ENCODE measurements around the gene ZSCAN18.
"Not testable (repeated sequence)": the region's sequence is repeated elsewhere in the genome, so short reads cannot be mapped to it uniquely, and the experiment has no call there.

The ZSCAN18 gene, protein sequence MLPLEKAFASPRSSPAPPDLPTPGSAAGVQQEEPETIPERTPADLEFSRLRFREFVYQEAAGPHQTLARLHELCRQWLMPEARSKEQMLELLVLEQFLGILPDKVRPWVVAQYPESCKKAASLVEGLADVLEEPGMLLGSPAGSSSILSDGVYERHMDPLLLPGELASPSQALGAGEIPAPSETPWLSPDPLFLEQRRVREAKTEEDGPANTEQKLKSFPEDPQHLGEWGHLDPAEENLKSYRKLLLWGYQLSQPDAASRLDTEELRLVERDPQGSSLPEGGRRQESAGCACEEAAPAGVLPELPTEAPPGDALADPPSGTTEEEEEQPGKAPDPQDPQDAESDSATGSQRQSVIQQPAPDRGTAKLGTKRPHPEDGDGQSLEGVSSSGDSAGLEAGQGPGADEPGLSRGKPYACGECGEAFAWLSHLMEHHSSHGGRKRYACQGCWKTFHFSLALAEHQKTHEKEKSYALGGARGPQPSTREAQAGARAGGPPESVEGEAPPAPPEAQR

DNA sequence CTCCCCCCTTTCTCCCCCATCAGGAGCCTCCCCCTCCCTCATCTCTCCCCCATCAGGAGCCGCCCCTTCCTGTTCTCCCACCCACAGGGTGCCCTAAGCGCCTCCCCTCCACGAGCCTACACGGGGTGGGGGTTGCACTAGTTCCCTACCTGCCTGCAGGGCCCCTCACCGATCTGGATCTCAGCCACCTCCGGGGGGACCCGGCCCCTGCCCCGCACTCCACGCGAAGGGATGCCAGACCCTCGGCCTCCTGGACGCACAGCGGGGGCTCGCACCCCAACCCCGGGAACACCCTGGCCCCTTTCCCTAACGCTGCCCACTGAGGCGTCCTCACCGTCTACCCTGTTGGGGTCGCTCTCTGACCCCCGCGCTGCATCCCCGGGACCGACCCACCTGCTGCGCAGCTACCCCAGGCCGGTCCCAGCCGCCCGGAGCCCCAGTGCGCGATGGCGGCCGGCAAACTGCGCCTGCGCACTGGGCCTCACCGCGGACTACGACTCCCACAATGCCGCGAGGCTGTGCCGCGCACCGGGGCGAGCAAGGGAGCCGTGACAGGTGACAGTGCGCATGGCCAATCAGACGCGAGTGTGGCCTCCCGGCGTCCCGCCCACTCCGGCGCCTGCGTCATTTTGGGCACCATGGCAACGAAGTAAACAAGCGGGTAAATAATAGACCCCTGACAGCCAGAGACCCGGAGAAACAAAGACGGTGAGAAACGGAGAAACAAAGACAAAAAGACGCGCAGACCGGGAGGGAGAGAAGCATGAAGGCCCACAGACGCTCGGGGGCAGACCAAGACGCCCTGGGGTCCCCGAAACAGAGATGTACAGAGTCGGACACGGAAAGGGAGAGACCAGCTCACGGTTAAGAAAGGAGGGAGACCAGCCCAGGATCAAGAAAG, at the start of gene ZSCAN18:
TSS of gene ZSCAN18 (minus strand) at position 451 of the 901 bp plus-strand sequence. CDS start 7,964 bp downstream, outside the sequence.
- DNase-seq (ENCODE audit: low spot score), result peak; percentile 100

DNA sequence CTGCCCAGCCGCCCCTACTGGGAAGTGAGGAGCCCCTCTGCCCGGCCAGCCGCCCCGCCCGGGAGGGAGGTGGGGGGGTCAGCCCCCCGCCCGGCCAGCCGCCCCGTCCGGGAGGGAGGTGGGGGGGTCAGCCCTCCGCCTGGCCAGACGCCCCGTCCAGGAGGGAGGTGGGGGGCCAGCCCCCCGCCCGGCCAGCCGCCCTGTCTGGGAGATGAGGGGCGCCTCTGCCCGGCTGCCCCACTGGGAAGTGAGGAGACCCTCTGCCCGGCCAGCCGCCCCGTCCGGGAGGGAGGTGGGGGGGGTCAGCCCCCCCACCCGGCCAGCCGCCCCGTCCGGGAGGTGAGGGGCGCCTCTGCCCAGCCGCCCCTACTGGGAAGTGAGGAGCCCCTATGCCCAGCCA, 49.4 kb upstream of the ZSCAN18 start:
- not testable (repeated sequence) for DNase-seq (ENCODE audit: low spot score)

DNA sequence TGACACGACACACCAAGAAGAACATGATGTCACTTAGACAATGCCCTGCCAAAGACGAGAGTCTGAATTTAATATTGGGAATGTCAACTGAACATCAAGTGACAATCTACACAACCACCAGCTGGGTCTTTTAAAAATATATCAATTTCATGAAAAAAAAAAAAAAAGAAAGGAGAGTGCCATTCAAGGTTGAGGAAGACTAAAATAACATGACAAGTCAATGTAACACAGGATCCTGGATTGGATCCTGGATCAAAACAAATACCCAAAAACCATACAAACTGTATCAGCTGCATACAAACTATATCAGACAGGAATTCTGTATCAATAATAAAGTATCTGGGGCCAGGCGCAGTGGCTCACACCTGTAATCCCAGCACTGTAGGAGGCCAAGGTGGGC, 47.8 kb upstream of the ZSCAN18 start:
- no peak for DNase-seq (ENCODE audit: low spot score)

DNA sequence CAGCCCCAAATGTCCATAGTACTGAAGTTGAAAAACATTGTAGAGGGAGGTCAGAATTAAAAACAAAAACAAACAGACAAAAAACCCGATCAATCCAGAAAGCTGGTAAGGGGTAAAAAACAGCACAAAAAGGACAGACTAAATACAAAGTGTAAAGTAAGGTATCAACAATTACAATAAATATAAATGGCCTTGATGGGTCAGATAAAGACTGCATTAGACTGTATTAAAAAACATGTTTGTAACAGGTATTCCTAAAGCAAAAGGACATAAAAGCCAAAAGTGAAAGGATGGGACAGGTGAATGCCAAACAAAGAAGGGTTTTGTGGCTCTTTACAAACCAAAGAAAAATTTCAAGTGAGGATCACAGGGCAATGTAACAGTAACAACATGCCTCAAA, 36.2 kb upstream of the ZSCAN18 start:
- DNase-seq (ENCODE audit: low spot score), result no peak

DNA sequence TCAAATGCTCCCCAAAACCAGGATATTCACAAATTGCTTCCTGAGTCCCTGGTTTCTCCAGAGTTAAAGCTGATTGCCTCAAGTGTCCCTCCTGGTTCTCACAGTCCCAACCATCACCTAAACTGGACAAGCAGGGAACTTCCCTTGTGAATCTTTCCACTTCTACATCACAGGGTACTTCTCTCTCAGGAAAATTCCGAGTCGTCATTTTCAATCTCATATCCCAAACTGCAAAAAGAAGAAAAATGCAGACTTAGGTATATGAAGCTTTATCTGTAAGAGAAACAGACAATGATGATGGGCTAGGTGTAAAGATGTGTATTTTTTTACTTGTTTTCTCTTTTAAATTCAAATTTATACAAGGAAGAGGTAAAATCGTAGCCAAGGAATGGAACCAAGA, 31.3 kb upstream of the ZSCAN18 start:
- no peak for DNase-seq (ENCODE audit: low spot score)

DNA sequence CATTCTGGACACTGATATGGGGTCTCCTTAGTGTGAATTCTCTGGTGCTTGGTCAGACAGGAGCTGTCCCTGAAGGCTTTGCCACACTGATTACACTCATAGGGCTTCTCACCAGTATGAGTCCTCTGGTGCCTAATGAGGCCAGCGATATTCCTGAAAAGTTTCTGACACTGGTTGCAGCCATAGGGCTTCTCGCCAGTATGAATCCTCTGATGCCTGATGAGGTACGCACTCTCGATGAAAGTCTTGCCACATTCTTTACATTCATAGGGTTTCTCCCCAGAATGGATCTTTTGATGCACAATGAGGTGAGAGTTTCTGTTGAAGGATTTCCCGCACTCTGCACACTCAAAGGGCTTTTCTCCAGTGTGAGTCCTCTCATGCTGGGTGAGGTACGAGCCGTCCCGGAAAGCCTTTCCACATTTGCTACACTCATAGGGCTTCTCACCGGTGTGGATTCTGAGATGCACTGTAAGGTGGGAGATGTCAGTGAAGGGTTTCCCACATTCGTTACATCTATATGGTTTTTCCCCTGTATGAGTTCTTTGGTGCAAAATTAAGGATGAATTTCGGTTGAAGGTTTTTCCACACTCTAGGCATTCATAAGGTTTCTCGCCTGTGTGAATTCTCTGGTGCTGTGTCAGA, 30.1 kb upstream of the ZSCAN18 start:
- no peak for DNase-seq (ENCODE audit: low spot score)

DNA sequence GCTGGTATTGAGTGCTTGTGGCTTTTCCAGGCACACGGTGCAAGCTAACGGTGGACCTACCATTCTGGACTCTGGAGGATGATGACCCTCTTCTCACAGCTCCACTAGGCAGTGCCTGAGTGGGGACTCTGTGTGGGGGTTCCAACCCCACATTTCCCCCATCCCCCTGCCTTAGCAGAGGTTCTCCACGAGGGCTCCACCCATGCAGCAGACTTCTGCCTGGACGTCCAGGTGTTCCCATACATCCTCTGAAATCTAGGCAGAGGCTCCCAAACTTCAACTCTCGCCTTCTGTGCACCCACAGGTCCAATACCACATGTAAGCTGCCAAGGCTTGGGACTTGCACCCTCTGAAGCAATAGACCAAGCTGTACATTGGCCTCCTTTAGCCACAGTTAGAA, 25.3 kb upstream of the ZSCAN18 start:
- no peak for DNase-seq (ENCODE audit: low spot score)

DNA sequence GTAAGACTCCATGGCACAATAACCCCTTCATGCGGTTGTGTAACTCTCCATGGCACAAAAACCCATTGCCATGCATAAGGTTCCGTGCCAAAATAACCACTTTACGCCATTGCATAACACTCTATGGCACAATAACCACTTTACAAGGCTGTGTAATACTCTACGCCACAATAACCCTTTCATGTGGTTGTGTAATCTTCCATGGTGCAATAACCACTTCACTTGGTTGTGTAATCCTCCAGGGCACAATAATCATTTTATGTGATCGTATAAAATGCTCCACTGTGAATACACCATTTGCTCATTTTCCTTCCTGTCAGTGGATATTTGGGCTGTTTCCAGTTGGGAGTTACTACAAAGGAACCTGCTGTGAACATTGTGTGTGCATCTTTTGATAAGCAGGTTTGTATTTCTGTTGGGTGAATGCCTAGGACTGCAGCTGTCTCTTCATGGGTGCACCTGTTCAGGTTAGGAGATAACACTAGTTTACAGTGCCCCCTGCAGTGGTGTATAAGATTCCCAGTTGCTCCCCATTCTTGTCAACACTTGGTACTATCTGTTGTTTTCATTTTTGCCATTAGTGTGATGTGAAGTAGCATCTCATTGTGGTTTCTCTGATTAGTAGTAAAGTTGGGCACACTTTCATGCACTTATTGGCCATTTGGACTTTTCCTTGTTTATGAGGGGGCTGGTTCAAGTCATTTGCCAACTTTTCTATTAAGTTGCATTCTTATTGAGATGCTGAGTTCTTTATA, 21.1 kb upstream of the ZSCAN18 start:
- DNase-seq (ENCODE audit: low spot score), result no peak

DNA sequence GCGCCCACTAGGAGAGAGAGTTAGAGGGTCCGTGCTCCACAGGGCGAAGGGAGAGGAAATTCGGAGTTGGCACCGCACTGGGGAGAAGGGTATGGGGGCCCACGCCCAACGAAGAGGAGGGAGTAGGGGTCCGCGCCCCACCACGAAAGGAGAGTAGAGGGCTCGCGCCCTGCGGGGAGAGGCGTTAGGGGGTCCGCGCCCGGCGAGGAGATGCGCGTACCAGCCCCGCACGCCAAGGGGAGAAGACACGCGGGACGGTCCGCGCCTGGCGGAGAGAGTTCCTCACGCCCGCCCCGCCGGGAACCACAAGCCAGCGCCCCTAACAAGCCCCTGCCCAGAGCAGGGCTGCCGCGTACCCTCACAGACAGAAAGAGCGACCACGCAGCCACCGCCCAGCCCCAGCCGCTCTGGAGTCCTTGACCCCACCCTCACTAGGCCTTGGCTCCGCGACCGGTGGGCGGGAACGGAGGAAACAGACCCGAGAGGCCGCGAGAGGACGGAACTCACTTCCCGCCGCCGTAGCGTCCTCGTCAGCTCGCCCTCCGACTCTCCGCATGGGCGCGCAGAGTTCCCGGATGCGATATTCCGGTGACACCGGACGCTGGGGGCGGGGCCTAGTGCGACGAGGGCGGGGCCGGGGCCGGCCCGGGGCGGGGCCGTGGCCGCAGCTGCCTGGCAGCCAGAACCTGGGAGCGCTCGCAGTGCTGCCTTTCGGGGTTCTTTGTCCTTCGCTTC, 20.0 kb upstream of the ZSCAN18 start:
- DNase-seq (ENCODE audit: low spot score), result no peak

DNA sequence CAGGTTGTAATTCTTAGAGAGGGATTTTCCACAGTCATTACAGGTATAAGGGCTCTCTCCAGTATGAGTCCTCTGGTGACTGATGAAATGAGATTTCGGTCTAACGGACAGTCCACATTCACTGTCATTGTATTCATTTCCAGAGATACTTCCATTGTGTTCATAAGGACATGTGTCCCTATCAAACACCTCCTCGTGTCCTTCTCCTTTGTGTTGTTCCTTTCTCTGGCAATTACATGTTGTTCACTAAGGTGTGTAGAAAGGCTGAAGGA, 10.5 kb upstream of the ZSCAN18 start:
- DNase-seq (ENCODE audit: low spot score), result no peak

DNA sequence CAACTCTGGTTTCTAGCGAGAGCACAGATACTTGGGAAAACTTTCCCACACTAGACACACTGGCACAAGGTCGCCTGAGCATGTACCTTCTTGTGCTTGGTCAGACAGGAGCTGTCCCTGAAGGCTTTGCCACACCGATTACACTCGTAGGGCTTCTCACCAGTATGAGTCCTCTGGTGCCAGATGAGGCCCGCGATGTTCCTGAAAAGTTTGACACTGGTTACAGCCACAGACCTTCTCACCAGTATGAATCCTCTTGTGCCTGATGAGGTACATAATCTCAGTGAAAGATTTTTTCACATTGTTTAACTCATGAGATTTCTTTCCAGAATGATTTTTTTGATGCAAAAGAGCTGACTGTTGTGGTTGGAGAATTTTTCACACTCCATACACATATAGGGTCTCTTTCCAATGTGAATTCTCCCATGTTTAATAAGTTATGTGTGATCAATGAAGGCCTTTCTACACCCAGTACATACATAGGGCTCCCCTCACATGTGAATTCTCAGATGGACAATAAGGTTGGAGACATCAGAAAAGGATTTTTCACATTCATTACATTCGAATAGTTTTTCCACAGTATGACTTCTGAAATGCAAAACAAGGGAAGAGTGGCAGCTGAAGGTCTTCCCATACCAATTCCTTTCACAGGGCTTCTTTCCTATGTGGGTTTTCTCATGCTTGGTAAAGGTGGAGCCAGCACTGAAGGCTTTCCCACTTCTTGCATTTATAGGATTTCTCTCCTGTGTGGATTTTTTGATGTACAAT, 9.9 kb upstream of the ZSCAN18 start:
- DNase-seq (ENCODE audit: low spot score), result no peak

DNA sequence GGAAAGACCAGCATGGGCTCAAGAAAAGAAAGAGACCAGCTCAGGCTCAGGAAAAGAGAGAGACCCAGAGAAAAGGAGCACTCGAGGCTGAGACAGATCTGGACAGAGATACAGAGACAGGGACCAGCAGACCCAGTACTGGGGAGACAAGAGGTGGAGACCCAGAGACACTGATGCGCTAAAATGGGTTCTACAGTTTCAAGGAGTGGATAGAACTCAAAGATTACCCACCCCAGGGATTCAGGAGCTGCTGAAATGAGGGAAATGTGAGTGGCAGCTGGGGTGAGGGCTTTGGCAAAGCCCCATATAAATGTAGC, 609 bp upstream of the ZSCAN18 start:
- peak; percentile 37 for DNase-seq (ENCODE audit: low spot score)

DNA sequence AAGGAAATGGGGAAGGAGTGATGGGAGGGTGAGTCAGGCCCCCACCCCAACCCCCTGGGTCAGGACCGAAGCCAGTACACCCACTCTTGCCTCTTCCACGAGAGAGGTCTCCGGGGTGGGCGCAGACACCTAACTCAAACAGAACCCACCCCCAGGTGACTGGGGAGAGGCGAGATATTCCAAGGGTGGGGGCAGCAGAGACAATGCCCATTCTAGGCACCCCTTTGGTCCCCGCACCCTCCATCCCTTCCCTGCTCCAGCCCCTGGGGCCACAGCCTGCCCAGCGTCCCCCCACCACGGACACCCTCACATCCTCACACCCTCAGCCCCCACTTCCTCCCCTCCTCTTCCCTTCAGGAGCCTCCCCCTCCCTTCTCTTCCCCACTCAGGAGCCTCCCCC, 682 bp downstream of the ZSCAN18 start:
- peak; percentile 33 for DNase-seq (ENCODE audit: low spot score)

DNA sequence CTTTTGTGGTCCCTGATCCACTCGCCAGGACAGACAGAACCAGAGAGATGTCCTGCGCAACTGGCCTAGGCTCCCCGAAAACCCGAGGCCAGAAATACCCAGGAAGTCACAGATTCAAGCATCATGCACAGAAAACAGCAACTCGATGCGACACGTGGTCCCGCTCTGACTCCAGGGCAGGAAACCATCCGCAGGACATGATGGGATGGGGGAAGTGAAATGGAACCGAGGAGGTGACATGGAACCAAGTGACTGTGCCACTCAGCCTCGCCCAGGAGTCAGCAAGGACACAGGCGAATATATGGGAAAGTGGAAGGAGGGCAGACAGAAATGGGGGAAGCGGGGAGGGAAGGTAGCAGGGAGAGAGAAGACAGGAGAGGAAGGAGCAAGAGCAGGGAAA, 1.1 kb downstream of the ZSCAN18 start:
- DNase-seq (ENCODE audit: low spot score), result no peak

DNA sequence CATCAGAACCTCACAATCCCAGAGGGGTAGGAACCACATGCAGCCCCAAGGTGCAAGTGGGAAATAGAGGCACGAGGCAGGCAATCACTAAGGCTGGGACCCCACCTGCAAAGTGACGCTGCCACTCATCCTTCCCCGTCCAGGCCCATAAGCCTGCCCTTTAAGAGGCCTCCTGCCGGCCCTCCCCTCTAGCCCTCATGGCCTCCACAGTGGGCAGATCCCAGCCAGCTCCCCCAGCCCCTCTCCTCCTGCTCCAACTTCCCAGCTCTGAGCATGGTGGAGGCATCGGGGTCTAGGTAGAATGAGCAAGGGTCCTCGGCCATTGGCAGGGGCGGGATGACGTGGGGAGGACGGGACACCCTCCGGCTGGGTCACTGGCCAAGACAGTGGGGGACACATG, 2.7 kb downstream of the ZSCAN18 start:
- no peak for DNase-seq (ENCODE audit: low spot score)

DNA sequence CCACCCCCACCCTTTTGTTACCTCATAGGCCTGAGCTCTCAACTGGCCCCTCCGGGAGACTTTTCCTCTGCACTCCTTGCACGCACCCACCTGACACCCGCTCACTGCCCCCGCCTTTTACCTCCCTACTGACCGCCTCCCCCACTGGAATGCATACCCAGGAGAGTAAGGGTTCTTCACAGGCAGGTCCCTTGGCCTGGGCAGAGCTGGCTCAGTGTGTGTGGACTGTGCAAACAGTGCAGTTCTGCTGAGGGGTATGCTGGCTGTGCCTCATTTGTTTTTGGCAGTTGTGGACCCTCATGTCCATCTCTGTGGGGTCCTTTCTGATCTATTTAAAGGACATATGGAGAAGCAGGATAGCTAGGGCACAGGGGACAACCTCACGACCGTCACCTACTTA, 5.0 kb downstream of the ZSCAN18 start:
- no peak for DNase-seq (ENCODE audit: low spot score)

DNA sequence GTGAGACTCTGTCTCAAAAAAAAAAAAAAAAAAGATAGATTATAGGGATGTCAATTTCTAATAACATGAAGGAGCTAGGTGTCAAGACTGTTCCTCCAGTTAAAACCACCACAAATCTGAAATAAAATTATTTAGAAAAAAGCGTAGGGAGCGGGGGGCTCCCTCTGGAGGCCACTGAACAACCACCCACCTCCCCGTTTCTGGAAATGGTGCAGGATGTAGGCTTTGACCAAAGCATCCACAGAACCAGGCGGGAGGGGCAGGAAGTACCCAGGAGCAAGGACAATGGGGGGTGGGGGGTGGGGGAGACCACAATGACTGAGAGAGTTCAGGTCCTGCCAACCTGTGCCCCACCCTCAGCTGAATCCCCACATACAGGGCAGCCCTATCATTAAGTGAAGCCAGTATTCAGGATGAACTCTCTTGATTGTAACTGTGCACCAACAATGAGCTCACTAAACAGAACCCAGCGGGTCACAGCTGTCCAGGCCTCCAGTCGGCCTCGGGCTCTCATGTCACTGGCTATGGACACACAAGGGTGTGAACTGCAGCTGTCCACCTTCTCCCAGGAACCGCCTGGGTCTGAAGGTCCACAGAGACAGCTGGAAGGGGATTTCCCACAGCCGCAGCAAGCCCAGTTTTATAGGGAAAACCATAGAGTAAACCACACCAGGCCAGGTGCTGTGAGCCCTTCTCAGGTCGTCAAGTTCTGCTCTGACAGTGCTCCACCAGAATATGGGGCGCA, 6.6 kb downstream of the ZSCAN18 start:
- DNase-seq (ENCODE audit: low spot score), result no peak

DNA sequence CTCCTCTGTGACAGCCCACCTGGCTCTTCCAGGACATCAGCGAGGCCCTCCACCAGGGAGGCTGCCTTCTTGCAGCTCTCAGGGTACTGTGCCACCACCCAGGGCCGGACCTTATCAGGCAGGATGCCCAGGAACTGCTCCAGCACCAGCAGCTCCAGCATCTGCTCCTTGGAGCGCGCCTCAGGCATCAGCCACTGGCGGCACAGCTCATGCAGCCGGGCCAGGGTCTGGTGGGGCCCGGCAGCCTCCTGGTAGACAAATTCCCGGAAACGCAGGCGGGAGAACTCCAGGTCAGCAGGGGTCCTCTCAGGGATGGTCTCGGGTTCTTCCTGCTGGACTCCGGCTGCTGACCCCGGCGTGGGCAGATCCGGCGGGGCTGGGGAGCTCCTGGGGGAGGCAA, 8.2 kb downstream of the ZSCAN18 start:
- no peak for DNase-seq (ENCODE audit: low spot score)

DNA sequence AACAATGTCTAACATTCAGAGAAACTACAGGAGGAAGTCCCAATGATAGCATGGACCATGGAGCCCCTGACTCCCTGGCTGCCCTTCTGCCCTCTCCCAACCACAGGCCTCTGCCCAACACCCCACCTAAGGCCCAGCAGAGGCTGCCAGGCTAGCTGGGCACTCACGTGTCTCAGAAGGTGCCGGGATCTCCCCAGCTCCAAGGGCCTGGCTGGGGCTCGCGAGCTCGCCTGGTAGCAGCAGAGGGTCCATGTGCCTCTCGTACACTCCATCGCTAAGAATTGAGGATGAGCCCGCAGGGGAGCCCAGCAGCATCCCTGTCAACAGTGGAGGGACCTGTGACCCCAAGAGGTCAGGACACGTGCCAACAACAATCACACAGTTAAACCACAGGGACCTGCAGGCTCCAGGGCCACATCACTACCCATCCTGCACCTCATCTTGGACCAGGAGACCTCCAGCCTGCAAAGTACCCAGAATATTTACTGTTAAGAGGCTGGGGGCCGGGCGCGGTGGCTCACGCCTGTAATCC, 9.4 kb downstream of the ZSCAN18 start:
- DNase-seq (ENCODE audit: low spot score), result no peak

All from D341Med (cell line).